RWPE1 (cell line): Measurements from ENCODE around the gene KCND3.

ENCODE experiments used
- CTCF ChIA-PET: fragments of 350-600 bp; sonication (Branson Sonifier 250); formaldehyde crosslinking; extraction: SDS; loops from one replicate; lab custom pipeline; 2021; lab: Yijun Ruan, JAX
- POLR2A ChIA-PET: fragments of 400-600 bp; formaldehyde crosslinking; extraction: SDS; loops from one replicate; lab custom pipeline; 2020; ENCODE audit warnings: antibody characterized with exemption; ENCODE audit not compliant: low non-redundant PET; lab: Yijun Ruan, JAX
- DNase-seq: peaks from one replicate; pipeline ENCODE4 v3.0.0; 2012; ENCODE audit warnings: low spot score
- H3K27ac ChIP-seq: fragments of 450-650 bp; 2 replicates; pipeline ENCODE4 v1.5.1; 2017
- TF ChIP-seq, protein P1 (sequence below): fragments of 450-650 bp; conservative IDR thresholded peaks from 2 replicates; pipeline ENCODE4 v1.5.1; 2017; ENCODE audit warnings: low read depth, mild to moderate bottlenecking

KCND3 gene

DNA sequence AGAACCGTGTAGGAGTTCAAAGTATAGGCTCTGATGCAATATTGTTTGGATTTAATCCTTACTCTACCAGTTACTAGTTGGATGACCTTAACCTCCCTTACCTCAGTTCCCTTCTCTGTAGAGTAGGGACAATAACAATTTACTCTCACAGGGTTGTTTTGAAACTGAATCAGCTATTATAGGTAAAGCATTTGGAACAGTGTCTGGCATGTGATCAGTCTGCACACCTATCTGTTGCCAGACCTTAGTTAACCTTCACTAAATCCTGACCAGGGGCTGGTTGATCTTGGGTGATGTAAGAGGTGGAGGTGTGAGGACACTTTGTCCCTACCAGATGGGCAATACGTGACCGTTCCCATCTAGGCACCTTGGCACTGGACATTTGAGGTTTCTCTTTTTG, 126.9 kb downstream of the KCND3 start:
- ChIA-PET CTCF (no interaction called here), POLR2A (no interaction called here)
- TF ChIP-seq, protein P1, sequence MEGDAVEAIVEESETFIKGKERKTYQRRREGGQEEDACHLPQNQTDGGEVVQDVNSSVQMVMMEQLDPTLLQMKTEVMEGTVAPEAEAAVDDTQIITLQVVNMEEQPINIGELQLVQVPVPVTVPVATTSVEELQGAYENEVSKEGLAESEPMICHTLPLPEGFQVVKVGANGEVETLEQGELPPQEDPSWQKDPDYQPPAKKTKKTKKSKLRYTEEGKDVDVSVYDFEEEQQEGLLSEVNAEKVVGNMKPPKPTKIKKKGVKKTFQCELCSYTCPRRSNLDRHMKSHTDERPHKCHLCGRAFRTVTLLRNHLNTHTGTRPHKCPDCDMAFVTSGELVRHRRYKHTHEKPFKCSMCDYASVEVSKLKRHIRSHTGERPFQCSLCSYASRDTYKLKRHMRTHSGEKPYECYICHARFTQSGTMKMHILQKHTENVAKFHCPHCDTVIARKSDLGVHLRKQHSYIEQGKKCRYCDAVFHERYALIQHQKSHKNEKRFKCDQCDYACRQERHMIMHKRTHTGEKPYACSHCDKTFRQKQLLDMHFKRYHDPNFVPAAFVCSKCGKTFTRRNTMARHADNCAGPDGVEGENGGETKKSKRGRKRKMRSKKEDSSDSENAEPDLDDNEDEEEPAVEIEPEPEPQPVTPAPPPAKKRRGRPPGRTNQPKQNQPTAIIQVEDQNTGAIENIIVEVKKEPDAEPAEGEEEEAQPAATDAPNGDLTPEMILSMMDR, result no peak
- H3K27ac ChIP-seq, result no peak overlapping the region
- no peak for DNase-seq

GRCh38 chr1:111861523-111861922, 127.9 kb downstream of the KCND3 start:
- no peak for DNase-seq
- H3K27ac ChIP-seq, result no peak overlapping the region
- TF ChIP-seq, protein P1, result no peak
- ChIA-PET POLR2A (no interaction called here), CTCF (no interaction called here)

- no peak overlapping the region for H3K27ac ChIP-seq
- CTCF ChIA-PET, result interaction anchor here (0.9 kb wide), 1 partner anchor 11 kb away, joined by 3 read pairs; no protein-coding TSS in a partner anchor
- TF ChIP-seq, protein P1, result no peak
- DNase-seq, result no peak
- POLR2A ChIA-PET, result no interaction called here
These were observed 132.2 kb downstream of the KCND3 start for GRCh38 chr1:111857194-111857651.

DNA sequence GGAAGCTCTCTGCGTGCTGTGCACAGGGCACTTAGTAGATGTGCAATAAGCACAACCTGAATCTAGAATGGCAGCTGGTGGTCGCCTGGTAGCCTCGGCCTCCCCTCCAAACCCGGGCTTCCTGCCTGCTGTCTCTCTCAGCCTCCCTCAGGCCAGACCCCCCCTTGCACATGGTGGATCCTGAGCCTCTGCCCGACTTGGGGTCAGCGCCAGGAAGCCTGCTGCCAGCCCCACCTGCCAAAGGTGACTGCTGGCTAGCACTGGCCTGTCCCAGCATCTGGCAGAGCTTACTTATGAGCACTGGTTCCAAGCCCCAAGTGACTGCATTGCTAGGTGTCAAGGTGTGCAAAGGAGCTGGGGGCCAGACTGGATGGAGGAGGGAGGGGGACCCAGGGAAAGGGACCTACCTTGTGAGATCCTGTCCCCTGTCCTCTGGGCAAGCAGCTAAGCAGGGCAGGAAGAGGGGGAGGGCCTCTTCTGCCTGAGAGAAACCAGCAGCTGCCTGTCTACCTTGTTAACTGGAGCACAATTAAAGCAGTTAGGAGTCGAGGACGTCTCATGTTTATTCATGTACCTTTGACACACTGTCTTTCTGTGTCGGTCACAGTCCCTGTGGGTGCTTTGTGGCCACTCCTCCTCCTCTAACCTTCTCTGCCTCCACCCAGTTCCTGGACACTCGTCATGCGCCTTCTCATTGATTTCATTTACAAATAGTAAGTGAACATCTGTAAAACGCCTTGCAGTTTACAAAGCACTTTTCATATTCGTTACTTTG, 132.9 kb downstream of the KCND3 start:
- ChIA-PET CTCF (no interaction called here), POLR2A (no interaction called here)
- no peak overlapping the region for H3K27ac ChIP-seq
- TF ChIP-seq, protein P1, result no peak
- DNase-seq, result no peak

GRCh38 chr1:111855260-111855659, 134.2 kb downstream of the KCND3 start:
- TF ChIP-seq, protein P1, result no peak
- CTCF ChIA-PET, result no interaction called here
- POLR2A ChIA-PET, result no interaction called here
- no peak overlapping the region for H3K27ac ChIP-seq
- DNase-seq, result no peak

- POLR2A ChIA-PET, result no interaction called here
- TF ChIP-seq, protein P1, result no peak
- DNase-seq, result no peak
- CTCF ChIA-PET, result no interaction called here
- no peak overlapping the region for H3K27ac ChIP-seq
These were observed 137.2 kb downstream of the KCND3 start for GRCh38 chr1:111852261-111852721.
